C4-2B (cell line): ENCODE data around the gene KCNJ18.
"Not testable (repeated sequence)": the region's sequence is repeated elsewhere in the genome, so short reads cannot be mapped to it uniquely, and the experiment has no call there.

Source experiments
- ZFX ChIP-seq: fragments of 450-650 bp; IDR thresholded peaks from 2 replicates; pipeline ENCODE4 v1.6.1; 2017
- TF ChIP-seq, protein P1 (sequence below): fragments of 450-650 bp; conservative IDR thresholded peaks from 2 replicates; pipeline ENCODE4 v1.5.1; 2017; ENCODE audit warnings: mild to moderate bottlenecking

DNA sequence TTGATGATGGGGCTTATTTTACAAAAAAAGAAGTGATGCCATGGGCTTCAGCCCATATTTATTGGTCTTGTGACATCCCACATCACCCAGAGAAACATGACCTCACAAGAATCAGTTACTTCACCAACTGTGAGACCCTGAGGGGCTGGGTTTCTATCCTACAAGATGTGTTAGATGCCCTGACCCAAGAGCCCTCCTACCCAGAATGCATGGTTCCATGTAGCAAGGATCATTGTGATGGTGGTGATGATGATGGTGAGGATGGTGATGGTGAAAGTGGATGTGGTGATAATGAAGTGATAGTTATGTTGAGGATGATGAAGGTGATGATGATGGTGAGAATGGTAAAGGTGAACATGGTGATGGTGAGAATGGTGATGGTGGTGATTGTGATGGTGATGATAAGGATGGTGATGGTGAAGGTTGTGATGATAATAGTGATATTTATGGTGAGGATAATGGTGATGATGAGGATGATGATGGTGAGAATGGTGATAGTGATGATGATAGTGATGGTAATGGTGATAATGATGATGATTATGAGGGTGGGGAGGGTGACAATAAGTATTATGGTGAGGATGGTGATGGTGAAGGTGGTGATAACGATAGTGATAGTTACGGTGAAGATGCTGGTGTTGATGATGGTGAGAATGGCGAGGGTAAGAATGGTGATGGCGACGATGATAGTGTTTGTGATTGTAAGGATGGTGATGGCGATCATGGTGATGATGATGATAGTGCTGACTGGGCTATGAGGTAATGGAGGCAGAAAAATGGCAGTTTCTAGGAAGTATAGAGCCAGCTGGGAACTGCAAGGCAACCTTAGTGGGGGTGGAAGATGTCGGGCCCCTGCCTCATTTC lies 28.5 kb upstream of the KCNJ18 start:
- TF ChIP-seq, protein P1, sequence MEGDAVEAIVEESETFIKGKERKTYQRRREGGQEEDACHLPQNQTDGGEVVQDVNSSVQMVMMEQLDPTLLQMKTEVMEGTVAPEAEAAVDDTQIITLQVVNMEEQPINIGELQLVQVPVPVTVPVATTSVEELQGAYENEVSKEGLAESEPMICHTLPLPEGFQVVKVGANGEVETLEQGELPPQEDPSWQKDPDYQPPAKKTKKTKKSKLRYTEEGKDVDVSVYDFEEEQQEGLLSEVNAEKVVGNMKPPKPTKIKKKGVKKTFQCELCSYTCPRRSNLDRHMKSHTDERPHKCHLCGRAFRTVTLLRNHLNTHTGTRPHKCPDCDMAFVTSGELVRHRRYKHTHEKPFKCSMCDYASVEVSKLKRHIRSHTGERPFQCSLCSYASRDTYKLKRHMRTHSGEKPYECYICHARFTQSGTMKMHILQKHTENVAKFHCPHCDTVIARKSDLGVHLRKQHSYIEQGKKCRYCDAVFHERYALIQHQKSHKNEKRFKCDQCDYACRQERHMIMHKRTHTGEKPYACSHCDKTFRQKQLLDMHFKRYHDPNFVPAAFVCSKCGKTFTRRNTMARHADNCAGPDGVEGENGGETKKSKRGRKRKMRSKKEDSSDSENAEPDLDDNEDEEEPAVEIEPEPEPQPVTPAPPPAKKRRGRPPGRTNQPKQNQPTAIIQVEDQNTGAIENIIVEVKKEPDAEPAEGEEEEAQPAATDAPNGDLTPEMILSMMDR, result not testable (repeated sequence)
- TF ChIP-seq ZFX, result not testable (repeated sequence)
